C4-2B (cell line): ENCODE results near the gene PCNX3.

Experiments
- CTCF ChIP-seq: fragments of 450-650 bp; conservative IDR thresholded peaks from 2 replicates; pipeline ENCODE4 v1.5.1; 2017; ENCODE audit warnings: mild to moderate bottlenecking
- ZFX ChIP-seq: fragments of 450-650 bp; IDR thresholded peaks from 2 replicates; pipeline ENCODE4 v1.6.1; 2017

GRCh38 chr11:65616575-65617001 is 1.0 kb downstream of the PCNX3 start:
- no peak for TF ChIP-seq CTCF
- TF ChIP-seq ZFX, result no peak
